ENCODE measurements around the gene ARHGAP27. TPM values are rescaled to one million over a fixed set of nuclear protein-coding genes. Genes with fewer than 3 reads are reported as not detected.

Gene ARHGAP27
- total RNA-seq, 1 experiment from 2014 or later: 12.9 TPM

- no peak for TF ChIP-seq NR3C1 (CRISPR knock-in tag; conservative IDR thresholded peaks at IDR 0.05; ENCODE audit: low read depth)
- no peak for TF ChIP-seq ZNF425 (CRISPR knock-in tag; conservative IDR thresholded peaks at IDR 0.05)
- TF ChIP-seq MLX (CRISPR knock-in tag; IDR thresholded peaks at IDR 0.05): no peak
These were observed 477 bp upstream of the ARHGAP27 start (continued) for GRCh38 chr17:45433159-45433535.

GRCh38 chr17:45431531-45432404, 902 bp downstream of the ARHGAP27 start:
- CTCF ChIA-PET: interaction anchor here (0.5 to 1.5 kb wide), 7 partner anchors 41 to 351 kb away, joined by 3 to 6 read pairs (median 3); no protein-coding TSS in a partner anchor
- 0 out of 2 replicates have a peak, but pooled peaks have one; percentile 24 for TF ChIP-seq E2F5 (CRISPR knock-in tag; IDR thresholded peaks at IDR 0.05)
- peak; percentile 28; the same call in 1 of the 2 replicates for TF ChIP-seq ZNF423 (CRISPR knock-in tag; IDR thresholded peaks at IDR 0.05)
- 0 out of 2 replicates have a peak, but pooled peaks have one; percentile 46 for TF ChIP-seq MAX (CRISPR knock-in tag; IDR thresholded peaks at IDR 0.05)
- no peak for TF ChIP-seq PRRX2 (CRISPR knock-in tag; IDR thresholded peaks at IDR 0.05)
- peak; percentile 69; the same call in 1 of the 2 replicates for TF ChIP-seq SP1 (CRISPR knock-in tag; conservative IDR thresholded peaks at IDR 0.05)
- TF ChIP-seq GTF2I (CRISPR knock-in tag; conservative IDR thresholded peaks at IDR 0.05): no peak
- TF ChIP-seq TP53 (CRISPR knock-in tag; IDR thresholded peaks at IDR 0.05): 0 out of 2 replicates have a peak, but pooled peaks have one; percentile 8
- TF ChIP-seq NFYB (CRISPR knock-in tag; conservative IDR thresholded peaks at IDR 0.05; ENCODE audit: low read depth): no peak
- no peak for TF ChIP-seq ZNF232 (CRISPR knock-in tag; IDR thresholded peaks at IDR 0.05)
- no peak for TF ChIP-seq ZNF281 (CRISPR knock-in tag; IDR thresholded peaks at IDR 0.05)
- TF ChIP-seq CTCF (IDR thresholded peaks at IDR 0.05): no peak
- no peak for TF ChIP-seq ZMAT4 (CRISPR knock-in tag; IDR thresholded peaks at IDR 0.05)
- no peak overlapping the region for H3K27ac Mint-ChIP-seq

More at GRCh38 chr17:45431531-45432404, 902 bp downstream of the ARHGAP27 start:
- Mint-ChIP-seq H3K27me3 (ENCODE audit: low read depth) (peaks cover 61% of the 10 kb centered on the region), H3K36me3 (no peaks in the 10 kb centered on the region; the same call in 1 of the 2 replicates), H3K4me1 (peaks cover 20% of the 10 kb centered on the region), H3K4me3 (peak overlapping the region; percentile 76), H3K9me3 (no peaks in the 10 kb centered on the region)
- DNase-seq (ENCODE audit: low spot score) (peak; percentile 96), ATAC-seq (peak; percentile 70)
- POLR2A ChIA-PET: no interaction called here

Measured in WTC11 (cell line).